GM13976 (cell line): ENCODE data around the gene OGT.

Experiments used
- DNase-seq: peaks from one replicate; pipeline ENCODE4 v3.0.0; 2012; ENCODE audit warnings: low spot score
- in situ Hi-C: fragments of 300-500 bp; cut with MboI; formaldehyde crosslinking; loops from one replicate; pipeline ENCODE4 v1.12.0; 2022; ENCODE audit warnings: low sequenced_read_pairs, mixed read lengths, inconsistent platforms; ENCODE audit not compliant: unreplicated experiment
- TF ChIP-seq, protein P1 (sequence below): IDR thresholded peaks from 2 replicates; pipeline ENCODE4 v1.5.1; 2012; ENCODE audit warnings: borderline replicate concordance, mild to moderate bottlenecking; ENCODE audit not compliant: insufficient read depth; ENCODE audit errors: extremely low read depth, missing control alignments, control extremely low read depth

Gene OGT

GRCh38 chrX:71625471-71625870 is 92.6 kb downstream of the OGT start:
- in situ Hi-C loops, result no loop called here
- TF ChIP-seq, protein P1, sequence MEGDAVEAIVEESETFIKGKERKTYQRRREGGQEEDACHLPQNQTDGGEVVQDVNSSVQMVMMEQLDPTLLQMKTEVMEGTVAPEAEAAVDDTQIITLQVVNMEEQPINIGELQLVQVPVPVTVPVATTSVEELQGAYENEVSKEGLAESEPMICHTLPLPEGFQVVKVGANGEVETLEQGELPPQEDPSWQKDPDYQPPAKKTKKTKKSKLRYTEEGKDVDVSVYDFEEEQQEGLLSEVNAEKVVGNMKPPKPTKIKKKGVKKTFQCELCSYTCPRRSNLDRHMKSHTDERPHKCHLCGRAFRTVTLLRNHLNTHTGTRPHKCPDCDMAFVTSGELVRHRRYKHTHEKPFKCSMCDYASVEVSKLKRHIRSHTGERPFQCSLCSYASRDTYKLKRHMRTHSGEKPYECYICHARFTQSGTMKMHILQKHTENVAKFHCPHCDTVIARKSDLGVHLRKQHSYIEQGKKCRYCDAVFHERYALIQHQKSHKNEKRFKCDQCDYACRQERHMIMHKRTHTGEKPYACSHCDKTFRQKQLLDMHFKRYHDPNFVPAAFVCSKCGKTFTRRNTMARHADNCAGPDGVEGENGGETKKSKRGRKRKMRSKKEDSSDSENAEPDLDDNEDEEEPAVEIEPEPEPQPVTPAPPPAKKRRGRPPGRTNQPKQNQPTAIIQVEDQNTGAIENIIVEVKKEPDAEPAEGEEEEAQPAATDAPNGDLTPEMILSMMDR, result no peak
- no peak for DNase-seq
